GM23248 (cell line): ENCODE results near the gene GIGYF2. TPM values are rescaled to one million over a fixed set of nuclear protein-coding genes. Genes with fewer than 3 reads are reported as not detected.

Source experiments
- DNase-seq: peaks from one replicate; pipeline ENCODE4 v3.0.0-alpha.2; 2015
- H2AFZ ChIP-seq: fragments of 200-600 bp; sonication (generic); 2 replicates; pipeline ENCODE4 v1.6.1; 2016; ENCODE audit warnings: antibody characterized with exemption
- H3F3A ChIP-seq: fragments of 200-600 bp; sonication (generic); 2 replicates; pipeline ENCODE4 v1.6.1; 2016; ENCODE audit warnings: mild to moderate bottlenecking, antibody characterized with exemption, mixed run types; ENCODE audit not compliant: insufficient read depth
- H3K27ac ChIP-seq: fragments of 200-600 bp; sonication (generic); 2 replicates; pipeline ENCODE4 v1.5.1; 2016; ENCODE audit warnings: mild to moderate bottlenecking
- H3K27me3 ChIP-seq: fragments of 200-600 bp; sonication (generic); replicated peaks from 2 replicates; pipeline ENCODE4 v1.6.1; 2016; ENCODE audit warnings: mild to moderate bottlenecking; ENCODE audit not compliant: insufficient read depth
- H3K36me3 ChIP-seq: fragments of 200-600 bp; sonication (generic); 2 replicates; pipeline ENCODE4 v1.6.1; 2016; ENCODE audit warnings: low read depth, mild to moderate bottlenecking
- H3K4me1 ChIP-seq: fragments of 200-600 bp; sonication (generic); 2 replicates; pipeline ENCODE4 v1.6.1; 2016; ENCODE audit warnings: mild to moderate bottlenecking; ENCODE audit not compliant: insufficient read depth
- H3K4me2 ChIP-seq: fragments of 200-600 bp; sonication (generic); one replicate; pipeline ENCODE4 v1.6.1; 2016; ENCODE audit warnings: mild to moderate bottlenecking; ENCODE audit not compliant: unreplicated experiment
- H3K4me3 ChIP-seq: fragments of 200-600 bp; sonication (generic); 2 replicates; pipeline ENCODE4 v1.5.1; 2016; ENCODE audit warnings: mild to moderate bottlenecking
- H3K79me2 ChIP-seq: fragments of 200-600 bp; sonication (generic); 2 replicates; pipeline ENCODE4 v1.6.1; 2016; ENCODE audit warnings: mild to moderate bottlenecking; ENCODE audit not compliant: insufficient read depth
- H3K9ac ChIP-seq: fragments of 200-600 bp; sonication (generic); 2 replicates; pipeline ENCODE4 v1.6.1; 2016; ENCODE audit warnings: mild to moderate bottlenecking
- H3K9me2 ChIP-seq: fragments of 200-600 bp; sonication (generic); 2 replicates; pipeline ENCODE4 v1.6.1; 2016; ENCODE audit warnings: mixed run types, mild to moderate bottlenecking, moderate library complexity; ENCODE audit not compliant: insufficient read depth
- H3K9me3 ChIP-seq: fragments of 200-600 bp; sonication (generic); one replicate; pipeline ENCODE4 v1.6.1; 2017; ENCODE audit warnings: low read depth
- H4K20me1 ChIP-seq: fragments of 200-600 bp; sonication (generic); 2 replicates; pipeline ENCODE4 v1.6.0; 2016; ENCODE audit not compliant: insufficient read depth
- EZH2 ChIP-seq: fragments of 200-600 bp; sonication (generic); IDR thresholded peaks from 2 replicates; pipeline ENCODE4 v1.6.1; 2018; ENCODE audit warnings: antibody characterized with exemption, mild to moderate bottlenecking; ENCODE audit not compliant: insufficient read depth, poor library complexity, severe bottlenecking
- EZH2phosphoT487 ChIP-seq: fragments of 200-600 bp; sonication (generic); IDR thresholded peaks from 2 replicates; pipeline ENCODE4 v1.6.1; 2018; ENCODE audit warnings: antibody characterized with exemption, moderate library complexity, mild to moderate bottlenecking, low read depth; ENCODE audit not compliant: insufficient read depth
- WGBS, 2 experiments: methylation state at CpG; one replicate each; pipeline ENCODE4 v1.1.6; 2015 to 2017; ENCODE audit warnings: low lambda C conversion rate in 2 of 2, low coverage in 1 of 2; ENCODE audit errors: missing lambda C conversion rate in 2 of 2; 5-methylcytosine and 5-hydroxymethylcytosine counted together
- in situ Hi-C: fragments of 300-500 bp; cut with MboI; formaldehyde crosslinking; loops from 2 replicates; pipeline ENCODE4 v1.15.0; 2020
- polyA plus RNA-seq: library from polyadenylated mRNA; unstranded; fragments of >200 nt; fragmentation: Nextera tagmentation; extraction: Ambion mirVana; gene quantifications from 2 replicates; pipeline ENCODE4 v1.2.1, GENCODE V29; 2016
- total RNA-seq: library from RNA; depleted of rRNA; stranded (reverse); fragments of >200 nt; shearing (Covaris generic); gene quantifications from 2 replicates; pipeline ENCODE4 v1.2.3, GENCODE V29; 2014

The GIGYF2 gene
- total and polyA plus RNA-seq, 2 experiments from 2014 or later = 27.2 to 35.2 TPM

DNA sequence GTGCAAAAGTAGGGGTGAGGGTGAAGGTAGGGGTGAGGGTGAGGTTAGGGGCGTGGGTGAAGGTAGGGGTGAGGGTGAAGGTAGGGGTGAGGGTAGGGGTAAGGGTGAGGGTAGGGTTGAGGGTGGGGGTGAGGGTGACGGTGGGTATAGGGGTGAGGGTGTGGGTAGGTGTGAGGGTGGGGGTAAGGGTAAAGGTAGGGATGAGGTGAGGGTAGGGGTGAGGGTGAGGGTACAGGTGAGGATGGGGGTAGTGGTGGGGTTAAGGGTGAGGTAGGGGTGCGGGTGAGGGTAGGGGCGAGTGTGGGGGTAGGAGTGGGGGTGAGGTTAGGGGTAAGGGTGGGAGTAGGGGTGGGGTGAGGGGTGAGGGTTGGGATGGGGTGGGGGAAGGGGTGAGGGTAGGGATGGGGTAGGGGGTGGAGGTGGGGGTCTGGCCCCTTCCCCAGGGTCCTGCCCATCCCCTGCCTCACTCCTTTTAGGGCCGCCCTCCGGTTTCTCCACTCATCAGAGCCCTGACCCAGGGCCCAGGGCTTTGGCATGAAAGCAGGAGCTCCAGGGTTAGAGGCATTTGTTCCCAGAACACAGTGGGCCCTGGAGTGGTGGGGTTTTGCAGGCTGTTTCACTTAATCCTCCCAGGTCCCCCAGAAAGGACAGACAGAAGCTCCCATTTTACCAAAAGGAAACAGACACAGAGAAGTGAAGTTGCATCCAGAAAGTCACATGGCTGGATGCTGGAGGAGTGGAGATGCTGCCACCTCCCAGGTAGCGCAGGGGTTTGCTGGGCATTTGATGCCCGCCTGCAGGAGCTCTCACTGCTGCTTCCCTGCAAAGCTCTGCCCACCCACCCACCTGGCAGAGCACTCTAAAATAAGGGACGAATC, 199.8 kb downstream of the GIGYF2 start:
- Histone ChIP-seq H3K4me2 (no peak overlapping the region), H3K9me3 (no peaks in the 10 kb centered on the region), H3K27me3 (no peaks in the 10 kb centered on the region), H3K4me3 (no peak overlapping the region), H3F3A (no peaks in the 10 kb centered on the region), H3K9me2 (no peaks in the 10 kb centered on the region), H2AFZ (no peak overlapping the region), H3K27ac (no peak overlapping the region), H3K36me3 (no peaks in the 10 kb centered on the region), H3K9ac (no peak overlapping the region), H3K4me1 (peaks cover 6% of the 10 kb centered on the region), H3K79me2 (no peaks in the 10 kb centered on the region), H4K20me1 (no peaks in the 10 kb centered on the region)
- no peak for DNase-seq
- WGBS, 2 experiments = 76 to 78% methylated on average over 3 to 9 of the region's 9 CpGs
- in situ Hi-C loops = no loop called here
- no peak for TF ChIP-seq EZH2
- no peak for TF ChIP-seq EZH2phosphoT487

DNA sequence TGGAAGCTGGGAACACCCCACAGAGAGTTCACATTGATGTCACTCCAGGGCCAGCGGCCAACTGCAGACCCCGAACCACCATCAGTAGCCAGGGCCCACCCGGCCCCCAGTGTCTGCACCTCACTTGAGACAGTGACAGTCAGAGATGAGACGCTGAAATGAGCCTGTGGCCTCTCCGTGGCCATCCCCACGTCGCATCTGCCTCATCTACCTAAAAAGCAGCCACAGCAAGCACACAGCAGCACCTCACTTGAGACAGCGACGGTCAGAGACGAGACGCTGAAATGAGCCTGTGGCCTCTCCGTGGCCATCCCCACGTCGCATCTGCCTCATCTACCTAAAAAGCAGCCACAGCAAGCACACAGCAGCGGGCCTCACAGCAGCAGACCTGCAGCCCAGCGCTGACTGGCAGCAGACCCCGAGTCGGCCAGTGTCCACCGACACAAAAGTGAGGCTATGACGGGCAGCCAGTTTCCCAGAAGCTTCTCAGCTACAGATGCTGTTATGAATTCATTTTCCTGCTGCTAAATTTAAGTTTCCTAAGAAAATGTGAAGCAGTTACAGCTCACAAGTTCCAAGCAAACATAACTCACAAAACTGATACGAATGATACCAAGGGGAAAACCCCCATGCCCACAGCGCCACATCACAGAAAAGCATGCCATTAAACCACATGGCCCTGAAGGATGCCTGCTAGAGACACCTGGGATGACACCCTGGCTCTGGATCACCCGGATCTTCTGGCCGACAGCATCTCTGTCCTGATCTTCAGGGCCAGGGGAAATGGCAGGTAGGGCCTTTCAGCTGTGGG, 200.7 kb downstream of the GIGYF2 start:
- Histone ChIP-seq H3F3A (no peaks in the 10 kb centered on the region), H3K4me2 (no peak overlapping the region), H3K27ac (no peak overlapping the region), H3K9me3 (no peaks in the 10 kb centered on the region), H3K4me3 (no peak overlapping the region), H3K4me1 (peaks cover 9% of the 10 kb centered on the region), H4K20me1 (no peaks in the 10 kb centered on the region), H3K36me3 (no peaks in the 10 kb centered on the region), H3K79me2 (no peaks in the 10 kb centered on the region), H3K9me2 (no peaks in the 10 kb centered on the region), H3K9ac (no peak overlapping the region), H3K27me3 (no peaks in the 10 kb centered on the region), H2AFZ (no peak overlapping the region)
- in situ Hi-C loops = no loop called here
- TF ChIP-seq EZH2phosphoT487 = no peak
- TF ChIP-seq EZH2 = no peak
- DNase-seq = no peak
- WGBS, 2 experiments = 84 to 85% methylated on average over 24 of the region's 24 CpGs

DNA sequence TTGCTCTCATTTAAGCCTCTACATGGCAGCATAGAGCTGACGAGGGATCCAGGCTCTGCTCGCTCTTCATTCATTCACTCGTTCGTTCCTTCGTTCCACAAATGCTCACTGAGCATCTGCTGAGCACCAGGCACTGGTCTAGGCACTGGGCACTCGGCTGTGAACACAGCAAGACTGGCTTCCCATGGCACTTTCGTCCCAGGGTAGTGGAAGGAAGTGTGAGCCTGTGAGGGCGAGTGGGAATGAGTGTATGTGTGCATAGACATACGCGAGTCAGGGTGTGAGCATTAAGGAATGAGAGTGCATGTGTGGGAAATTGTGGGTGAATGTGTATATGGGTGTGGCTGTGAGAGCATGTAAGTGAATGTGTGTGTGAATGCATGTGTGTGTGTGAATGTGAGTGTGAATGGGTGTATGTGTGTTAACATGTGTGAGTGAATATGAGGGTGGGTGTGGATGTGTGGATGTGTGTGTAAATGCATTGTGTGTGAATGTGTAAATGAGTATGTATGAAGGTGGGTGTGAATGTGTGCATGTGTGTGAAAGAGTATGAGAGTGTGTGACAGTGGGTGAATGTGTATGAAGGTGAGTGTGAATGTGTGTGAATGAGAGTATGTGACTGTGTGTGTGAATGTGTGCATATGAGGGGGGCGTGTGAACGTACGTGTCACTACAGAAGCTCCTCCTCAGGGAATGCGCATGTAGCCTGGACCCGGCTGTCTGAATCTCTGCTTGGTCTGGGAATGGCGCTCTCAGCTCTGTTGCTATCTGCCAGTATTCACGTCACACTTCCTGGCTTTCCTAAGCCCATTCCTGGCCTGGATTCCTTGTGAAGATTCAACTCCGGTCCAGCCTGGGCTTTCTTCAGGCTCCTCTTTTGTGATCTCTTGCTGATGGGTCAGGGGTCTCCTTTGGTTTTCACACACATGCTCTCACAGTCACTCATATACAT, 201.7 kb downstream of the GIGYF2 start:
- Histone ChIP-seq H2AFZ (no peak overlapping the region), H3K79me2 (no peaks in the 10 kb centered on the region), H3K27me3 (no peaks in the 10 kb centered on the region), H3K27ac (no peak overlapping the region), H3K9me2 (no peaks in the 10 kb centered on the region), H3F3A (no peaks in the 10 kb centered on the region), H4K20me1 (no peaks in the 10 kb centered on the region), H3K9me3 (no peaks in the 10 kb centered on the region), H3K9ac (no peak overlapping the region), H3K36me3 (no peaks in the 10 kb centered on the region), H3K4me2 (no peak overlapping the region), H3K4me3 (no peak overlapping the region), H3K4me1 (peaks cover 9% of the 10 kb centered on the region)
- WGBS, 2 experiments = 73 to 74% methylated on average over 16 to 18 of the region's 18 CpGs
- in situ Hi-C loops = no loop called here
- DNase-seq = peak; percentile 53
- no peak for TF ChIP-seq EZH2
- no peak for TF ChIP-seq EZH2phosphoT487
